Measurements from ENCODE around the gene MRPL14.
"Not testable (repeated sequence)": the region's sequence is repeated elsewhere in the genome, so short reads cannot be mapped to it uniquely, and the experiment has no call there.

The MRPL14 gene

DNA sequence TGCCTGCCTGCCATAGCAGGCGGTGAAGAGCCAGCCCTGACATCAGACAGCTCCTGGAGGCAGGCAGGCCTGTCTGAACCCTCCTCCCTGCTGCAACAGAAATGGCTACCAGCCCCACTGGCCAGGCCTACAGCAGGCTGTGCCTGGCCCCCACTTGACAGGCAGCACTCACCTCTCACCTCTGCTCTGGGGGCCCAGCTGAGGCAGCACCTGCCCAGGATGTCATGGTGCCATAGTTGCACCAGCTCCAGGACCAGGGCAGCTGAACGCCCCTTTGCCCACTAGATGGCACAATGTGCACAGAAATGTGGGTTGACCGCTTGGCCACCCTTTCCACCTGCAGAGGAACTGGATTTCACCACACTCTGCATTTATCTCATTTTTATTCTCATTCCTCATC lies 30.6 kb downstream of the MRPL14 start:
- TF ChIP-seq, protein P1, sequence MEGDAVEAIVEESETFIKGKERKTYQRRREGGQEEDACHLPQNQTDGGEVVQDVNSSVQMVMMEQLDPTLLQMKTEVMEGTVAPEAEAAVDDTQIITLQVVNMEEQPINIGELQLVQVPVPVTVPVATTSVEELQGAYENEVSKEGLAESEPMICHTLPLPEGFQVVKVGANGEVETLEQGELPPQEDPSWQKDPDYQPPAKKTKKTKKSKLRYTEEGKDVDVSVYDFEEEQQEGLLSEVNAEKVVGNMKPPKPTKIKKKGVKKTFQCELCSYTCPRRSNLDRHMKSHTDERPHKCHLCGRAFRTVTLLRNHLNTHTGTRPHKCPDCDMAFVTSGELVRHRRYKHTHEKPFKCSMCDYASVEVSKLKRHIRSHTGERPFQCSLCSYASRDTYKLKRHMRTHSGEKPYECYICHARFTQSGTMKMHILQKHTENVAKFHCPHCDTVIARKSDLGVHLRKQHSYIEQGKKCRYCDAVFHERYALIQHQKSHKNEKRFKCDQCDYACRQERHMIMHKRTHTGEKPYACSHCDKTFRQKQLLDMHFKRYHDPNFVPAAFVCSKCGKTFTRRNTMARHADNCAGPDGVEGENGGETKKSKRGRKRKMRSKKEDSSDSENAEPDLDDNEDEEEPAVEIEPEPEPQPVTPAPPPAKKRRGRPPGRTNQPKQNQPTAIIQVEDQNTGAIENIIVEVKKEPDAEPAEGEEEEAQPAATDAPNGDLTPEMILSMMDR (IDR thresholded peaks at IDR 0.05; ENCODE audit: extremely low read depth, insufficient read depth, missing control alignments): peak; percentile 91
- in situ Hi-C loops (cut with MboI; ENCODE audit: low pct_unique_long_range_greater_than_20kb, low sequenced_read_pairs, unreplicated experiment): no loop called here
- peak; percentile 88 for DNase-seq (ENCODE audit: low spot score)

DNA sequence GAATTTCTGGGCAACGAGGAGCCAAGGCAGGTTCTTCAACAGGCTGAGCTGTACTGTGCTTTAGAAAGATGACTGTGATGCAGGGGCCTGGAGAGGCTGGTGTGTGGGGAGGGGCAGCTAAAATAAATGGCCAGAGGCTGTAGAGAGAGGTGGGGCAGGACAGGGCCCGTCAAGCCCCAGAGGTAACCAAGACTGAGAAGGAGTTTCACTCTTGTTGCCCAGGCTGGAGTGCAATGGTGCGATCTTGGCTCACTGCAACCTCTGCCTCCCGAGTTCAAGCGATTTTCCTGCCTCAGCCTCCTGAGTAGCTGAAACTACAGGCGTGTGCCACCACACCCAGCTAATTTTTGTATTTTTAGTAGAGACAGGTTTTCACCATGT lies 32.0 kb downstream of the MRPL14 start:
- DNase-seq (ENCODE audit: low spot score); in situ Hi-C loops (cut with MboI; ENCODE audit: low pct_unique_long_range_greater_than_20kb, low sequenced_read_pairs, unreplicated experiment): not testable (repeated sequence)

- TF ChIP-seq, protein P1 (IDR thresholded peaks at IDR 0.05; ENCODE audit: extremely low read depth, insufficient read depth, missing control alignments): no peak
- no peak for DNase-seq (ENCODE audit: low spot score)
- in situ Hi-C loops (cut with MboI; ENCODE audit: low pct_unique_long_range_greater_than_20kb, low sequenced_read_pairs, unreplicated experiment): no loop called here
Observed at GRCh38 chr6:44094403-44095242, 32.6 kb downstream of the MRPL14 start.

DNA sequence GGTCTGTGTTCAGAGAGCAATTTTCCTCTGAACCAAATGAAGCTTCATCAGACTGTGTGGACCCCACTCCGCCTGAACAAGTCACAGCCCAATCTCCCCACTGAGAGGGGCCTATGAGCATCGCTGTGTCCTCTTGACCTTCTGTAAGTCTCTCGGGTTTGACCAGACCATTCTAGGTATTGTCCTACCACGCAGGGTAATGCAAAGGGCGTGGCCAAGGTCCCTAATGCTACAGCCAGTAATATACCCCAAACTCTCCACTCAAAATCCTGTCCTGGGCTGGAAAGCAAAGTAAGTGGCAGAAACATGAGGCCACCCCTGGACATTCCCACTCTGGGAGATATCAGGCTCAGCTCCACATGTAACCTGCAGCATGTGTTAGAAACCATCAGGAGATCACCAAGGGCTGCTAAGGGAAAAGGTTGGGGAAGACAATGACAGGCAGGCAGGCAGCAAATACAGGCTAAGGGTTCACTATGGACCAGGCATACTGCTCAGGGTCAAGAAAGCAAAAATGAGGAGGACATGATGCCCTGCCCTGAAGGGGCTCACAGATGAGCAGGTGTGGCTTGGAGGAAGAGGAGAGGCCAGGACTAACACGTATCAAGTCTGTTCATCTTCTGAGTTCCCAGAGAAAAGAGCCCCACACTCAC lies 33.4 kb downstream of the MRPL14 start:
- DNase-seq (ENCODE audit: low spot score): no peak
- TF ChIP-seq, protein P1 (IDR thresholded peaks at IDR 0.05; ENCODE audit: extremely low read depth, insufficient read depth, missing control alignments): no peak
- in situ Hi-C loops (cut with MboI; ENCODE audit: low pct_unique_long_range_greater_than_20kb, low sequenced_read_pairs, unreplicated experiment): no loop called here

DNA sequence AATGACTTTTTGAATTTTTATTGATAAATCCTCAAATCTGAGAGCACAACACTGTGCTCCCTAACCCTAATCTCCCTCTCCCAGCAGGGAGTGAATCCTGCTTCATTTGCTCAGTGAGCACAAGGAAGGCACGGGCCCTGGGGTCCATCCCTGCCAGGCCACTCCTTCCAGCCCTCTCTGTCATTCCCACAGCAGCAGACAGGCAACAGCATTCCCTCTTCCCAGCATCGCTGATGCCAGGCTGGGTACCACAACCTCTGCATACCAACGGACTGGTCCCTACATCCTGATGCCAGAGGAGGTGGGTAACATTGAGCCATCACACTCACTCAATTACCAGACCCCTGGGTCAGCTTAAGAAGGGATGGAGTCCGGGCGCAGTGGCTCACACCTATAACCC lies 34.2 kb downstream of the MRPL14 start:
- TF ChIP-seq, protein P1 (IDR thresholded peaks at IDR 0.05; ENCODE audit: extremely low read depth, insufficient read depth, missing control alignments): no peak
- in situ Hi-C loops (cut with MboI; ENCODE audit: low pct_unique_long_range_greater_than_20kb, low sequenced_read_pairs, unreplicated experiment): no loop called here

DNA sequence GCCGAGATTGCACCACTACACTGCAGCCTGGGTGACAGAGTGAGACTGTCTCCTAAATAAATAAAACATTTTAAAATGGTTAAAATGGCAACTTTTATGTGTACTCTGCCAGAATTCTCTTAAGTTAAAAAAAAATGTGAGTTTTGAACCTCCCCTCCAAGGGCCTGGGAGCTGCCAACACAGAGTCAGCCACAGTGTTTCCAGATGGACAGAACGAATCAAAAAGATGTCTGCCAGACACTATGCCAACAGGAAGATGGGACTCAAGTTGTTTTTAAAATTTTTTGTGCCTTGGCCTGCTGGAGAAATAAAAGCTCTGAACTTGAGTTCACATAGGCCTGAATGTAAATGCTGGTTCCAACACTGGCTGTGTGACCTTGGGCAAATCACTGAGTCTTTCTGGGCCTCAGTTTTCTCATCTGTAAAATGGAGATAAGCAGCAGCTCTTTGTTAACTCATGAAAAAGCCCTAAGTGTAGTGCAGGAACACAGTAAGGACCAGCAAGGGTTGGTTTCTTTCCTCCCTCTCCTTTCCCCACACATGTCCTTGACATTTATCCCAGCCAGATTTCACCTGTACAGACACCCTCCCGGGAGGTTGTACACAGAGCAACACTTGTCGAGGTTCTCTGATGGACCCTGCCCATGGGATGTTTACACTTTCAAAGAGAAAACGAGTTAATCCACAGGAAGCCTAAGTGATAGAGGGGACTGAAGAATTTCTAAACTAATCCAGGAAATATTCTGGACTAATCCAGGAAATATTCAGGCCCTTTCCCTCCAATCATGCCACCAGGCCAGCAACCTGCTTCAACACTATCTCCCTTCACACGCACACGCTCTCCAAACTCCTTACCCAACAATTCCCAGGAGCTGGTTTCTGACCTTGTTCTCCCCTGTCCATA lies 35.0 kb downstream of the MRPL14 start:
- in situ Hi-C loops (cut with MboI; ENCODE audit: low pct_unique_long_range_greater_than_20kb, low sequenced_read_pairs, unreplicated experiment): no loop called here
- no peak for DNase-seq (ENCODE audit: low spot score)
- TF ChIP-seq, protein P1 (IDR thresholded peaks at IDR 0.05; ENCODE audit: extremely low read depth, insufficient read depth, missing control alignments): no peak

More for the DNA sequence above, 34.2 kb downstream of the MRPL14 start:
- no peak for DNase-seq (ENCODE audit: low spot score)

- in situ Hi-C loops (cut with MboI; ENCODE audit: low pct_unique_long_range_greater_than_20kb, low sequenced_read_pairs, unreplicated experiment); DNase-seq (ENCODE audit: low spot score): not testable (repeated sequence)
Observed at GRCh38 chr6:44091356-44091755, 35.9 kb downstream of the MRPL14 start.
